Measurements from ENCODE around the gene AMBRA1. TPM values are rescaled to one million over a fixed set of nuclear protein-coding genes. Genes with fewer than 3 reads are reported as not detected.

The AMBRA1 gene
- total and polyA plus RNA-seq, 2 of the 8 experiments (the other 6 are each of a cell fraction or from before 2014, with no cell fraction given) = 14.2 to 37.4 TPM

- TF ChIP-seq CHD7 (IDR thresholded peaks at IDR 0.05; ENCODE audit: insufficient replicate concordance, low read length) (no peak), HDAC6 (IDR thresholded peaks at IDR 0.05; ENCODE audit: low read depth, low read length) (no peak), BCL11A (IDR thresholded peaks at IDR 0.05; ENCODE audit: low read depth in 2 of 2, low read length in 2 of 2) (no peak), SP4 (IDR thresholded peaks at IDR 0.05; ENCODE audit: low read length) (no peak), NANOG (IDR thresholded peaks at IDR 0.05; ENCODE audit: insufficient read depth, low read depth, low read length, poor library complexity, severe bottlenecking) (no peak)
Measured at GRCh38 chr11:46528445-46529094, 65.3 kb downstream of the AMBRA1 start (continued).

All from H1 (cell line).